GM21825 (cell line): ENCODE measurements around the gene AZIN2.
"Not testable (repeated sequence)": the region's sequence is repeated elsewhere in the genome, so short reads cannot be mapped to it uniquely, and the experiment has no call there.

Experiments
- ATAC-seq: cut with Tn5 transposase; IDR thresholded peaks from one replicate; pipeline ENCODE4 v1.9.1; 2021; ENCODE audit warnings: mild to moderate bottlenecking, moderate library complexity; ENCODE audit not compliant: unreplicated experiment

Gene AZIN2

GRCh38 chr1:33080885-33081553 is at the start of gene AZIN2:
Gene AZIN2 (plus strand): TSS chr1:33081153. CDS start chr1:33082250, 1,097 bp downstream.
- ATAC-seq = peak; percentile 93

- no peak for ATAC-seq
These were observed 49.4 kb upstream of the AZIN2 start for GRCh38 chr1:33031506-33031905.

GRCh38 chr1:33032126-33032869 is 48.7 kb upstream of the AZIN2 start:
- ATAC-seq = no peak

GRCh38 chr1:33036051-33036525 is 44.9 kb upstream of the AZIN2 start:
- ATAC-seq = no peak

GRCh38 chr1:33036526-33037503 is 44.1 kb upstream of the AZIN2 start, which contains the start of gene AK2:
Gene AK2 (minus strand): TSS chr1:33036883. CDS start chr1:33036828, 55 bp downstream.
- ATAC-seq = peak; percentile 96

- ATAC-seq = no peak
These were observed 41.1 kb upstream of the AZIN2 start for GRCh38 chr1:33039840-33040239.

GRCh38 chr1:33041026-33041425 is 39.9 kb upstream of the AZIN2 start:
- ATAC-seq = no peak

- ATAC-seq = no peak
These were observed 38.1 kb upstream of the AZIN2 start for GRCh38 chr1:33042831-33043230.

- ATAC-seq = no peak
These were observed 37.5 kb upstream of the AZIN2 start for GRCh38 chr1:33043267-33044092.

- ATAC-seq = no peak
These were observed 35.7 kb upstream of the AZIN2 start for GRCh38 chr1:33045246-33045645.

GRCh38 chr1:33045814-33046213 is 35.1 kb upstream of the AZIN2 start:
- ATAC-seq = no peak

GRCh38 chr1:33046234-33046633 is 34.7 kb upstream of the AZIN2 start:
- ATAC-seq = not testable (repeated sequence)

GRCh38 chr1:33047290-33047689 is 33.7 kb upstream of the AZIN2 start:
- no peak for ATAC-seq

- ATAC-seq = no peak
These were observed 33.1 kb upstream of the AZIN2 start for GRCh38 chr1:33047839-33048305.

GRCh38 chr1:33048426-33048825 is 32.5 kb upstream of the AZIN2 start:
- ATAC-seq = no peak

- ATAC-seq = no peak
These were observed 31.6 kb upstream of the AZIN2 start for GRCh38 chr1:33049371-33049770.

GRCh38 chr1:33050221-33051076 is 30.5 kb upstream of the AZIN2 start:
- no peak for ATAC-seq

GRCh38 chr1:33055210-33056008 is 25.5 kb upstream of the AZIN2 start:
- ATAC-seq = no peak
